GM12801 (cell line): Measurements from ENCODE around the gene CCBE1.

ENCODE experiments used
- TF ChIP-seq, protein P1 (sequence below): IDR thresholded peaks from one replicate; pipeline ENCODE4 v1.5.1; 2011; ENCODE audit warnings: control low read depth; ENCODE audit not compliant: insufficient read length; ENCODE audit errors: extremely low read depth

CCBE1 gene

DNA sequence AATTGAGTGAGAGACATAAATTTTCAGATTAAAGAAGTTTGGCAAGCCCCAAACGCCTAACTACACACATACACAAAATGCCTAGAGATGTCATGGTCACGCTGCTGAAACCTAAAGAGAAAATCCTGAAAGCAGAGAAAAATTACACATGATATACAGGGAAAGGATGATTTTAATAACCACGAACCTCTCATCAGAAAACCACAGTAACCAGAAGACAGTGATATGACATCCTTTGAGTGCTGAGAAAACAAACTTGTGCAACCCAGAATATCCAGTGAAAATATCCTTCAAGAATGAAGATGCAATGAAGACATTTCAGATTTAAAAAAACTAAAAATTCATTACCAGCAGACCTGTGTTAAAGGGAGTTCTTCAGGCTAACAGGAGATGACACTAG is 215.8 kb downstream of the CCBE1 start:
- TF ChIP-seq, protein P1, sequence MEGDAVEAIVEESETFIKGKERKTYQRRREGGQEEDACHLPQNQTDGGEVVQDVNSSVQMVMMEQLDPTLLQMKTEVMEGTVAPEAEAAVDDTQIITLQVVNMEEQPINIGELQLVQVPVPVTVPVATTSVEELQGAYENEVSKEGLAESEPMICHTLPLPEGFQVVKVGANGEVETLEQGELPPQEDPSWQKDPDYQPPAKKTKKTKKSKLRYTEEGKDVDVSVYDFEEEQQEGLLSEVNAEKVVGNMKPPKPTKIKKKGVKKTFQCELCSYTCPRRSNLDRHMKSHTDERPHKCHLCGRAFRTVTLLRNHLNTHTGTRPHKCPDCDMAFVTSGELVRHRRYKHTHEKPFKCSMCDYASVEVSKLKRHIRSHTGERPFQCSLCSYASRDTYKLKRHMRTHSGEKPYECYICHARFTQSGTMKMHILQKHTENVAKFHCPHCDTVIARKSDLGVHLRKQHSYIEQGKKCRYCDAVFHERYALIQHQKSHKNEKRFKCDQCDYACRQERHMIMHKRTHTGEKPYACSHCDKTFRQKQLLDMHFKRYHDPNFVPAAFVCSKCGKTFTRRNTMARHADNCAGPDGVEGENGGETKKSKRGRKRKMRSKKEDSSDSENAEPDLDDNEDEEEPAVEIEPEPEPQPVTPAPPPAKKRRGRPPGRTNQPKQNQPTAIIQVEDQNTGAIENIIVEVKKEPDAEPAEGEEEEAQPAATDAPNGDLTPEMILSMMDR, result no peak

DNA sequence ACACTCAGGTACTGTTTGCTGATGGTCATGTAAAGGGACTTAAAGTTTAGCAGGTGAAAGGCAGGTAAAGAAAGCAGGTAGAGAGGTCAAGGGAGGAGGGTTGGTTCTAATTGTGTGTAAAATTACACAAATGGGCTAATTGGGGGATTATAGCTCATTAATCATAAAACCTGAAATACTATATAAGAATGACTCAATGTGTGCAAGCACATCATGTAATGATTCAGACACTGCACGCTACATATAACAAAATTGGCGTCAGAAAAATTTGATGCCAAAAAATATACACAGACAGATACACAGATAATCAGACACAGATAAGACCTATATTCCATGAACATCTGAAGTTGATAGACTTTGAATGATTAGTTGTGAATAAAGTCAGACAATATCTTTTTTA is 217.4 kb downstream of the CCBE1 start:
- TF ChIP-seq, protein P1, result no peak

DNA sequence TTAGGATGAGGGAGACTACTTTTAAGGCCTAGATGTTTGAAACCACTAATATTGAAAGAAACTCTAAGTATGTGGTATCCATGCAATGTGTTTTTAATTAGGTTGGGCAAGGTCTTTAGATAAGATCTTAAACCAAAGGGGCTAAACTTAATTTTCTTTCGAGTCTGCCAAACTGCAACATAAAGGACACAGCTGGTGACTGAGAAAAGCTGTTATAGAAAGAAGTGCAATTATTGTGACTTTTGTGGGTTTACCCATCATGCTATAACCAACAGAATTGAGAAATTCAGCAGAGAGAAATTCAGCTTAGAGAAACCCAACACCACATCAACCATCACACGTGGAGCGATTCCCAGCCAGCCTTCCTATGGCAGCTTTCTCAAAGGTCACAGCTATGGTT is 218.6 kb downstream of the CCBE1 start:
- TF ChIP-seq, protein P1, result no peak

DNA sequence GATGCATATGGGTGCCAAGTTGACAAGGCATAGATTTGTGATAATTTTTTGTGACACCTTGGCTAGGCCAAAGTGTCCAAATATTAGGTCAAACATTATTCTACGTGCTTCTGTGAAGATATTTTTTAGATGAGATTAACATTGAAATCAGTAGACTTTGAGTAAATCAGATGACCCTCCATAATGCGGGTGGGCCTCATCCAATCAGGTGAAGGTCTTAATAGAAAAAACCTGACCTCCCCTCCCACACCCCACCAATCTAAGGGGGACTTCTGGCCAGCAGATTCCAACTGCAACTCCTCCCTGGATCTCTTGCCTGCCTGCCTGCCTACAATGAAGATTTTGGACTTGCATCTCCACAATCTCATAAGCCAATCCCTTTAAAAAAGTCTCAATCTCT is 219.4 kb downstream of the CCBE1 start:
- TF ChIP-seq, protein P1, result no peak

- TF ChIP-seq, protein P1, result no peak
Observed at GRCh38 chr18:59470561-59471121, 226.6 kb downstream of the CCBE1 start.

DNA sequence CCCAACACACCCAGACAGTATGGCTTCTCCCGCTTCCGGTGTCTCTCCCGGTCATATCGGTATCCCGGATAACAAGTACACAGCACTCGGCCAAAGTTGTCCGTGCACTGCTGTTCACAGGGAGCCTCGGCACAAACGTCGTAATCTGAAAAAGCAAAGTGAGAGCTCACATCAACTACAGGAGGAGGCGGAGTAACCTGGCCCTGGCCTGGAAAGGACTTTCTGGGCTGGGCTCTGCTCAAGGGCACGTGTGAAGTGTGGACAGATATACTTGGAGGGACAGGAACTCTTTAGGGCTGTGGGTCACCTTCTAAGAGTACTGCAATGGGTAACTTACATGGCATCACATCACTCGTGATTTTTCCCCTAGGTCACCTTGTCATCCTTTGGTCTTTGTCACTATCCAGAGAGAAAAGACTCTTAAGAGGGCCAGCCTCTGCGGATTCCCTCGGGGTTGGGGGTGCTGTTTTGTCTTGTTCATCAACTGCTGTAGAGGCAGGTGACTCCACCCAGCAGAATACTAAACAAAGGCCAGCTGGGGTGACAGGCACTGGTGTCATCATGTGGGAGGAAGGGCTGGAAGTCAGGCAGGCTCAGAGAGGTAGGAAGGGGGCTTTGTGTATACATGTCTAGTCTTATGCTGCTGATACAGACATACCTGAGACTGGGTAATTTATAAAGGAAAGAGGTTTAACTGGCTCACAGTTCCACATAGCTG is 227.6 kb downstream of the CCBE1 start:
- TF ChIP-seq, protein P1, result no peak

- TF ChIP-seq, protein P1, result no peak
Observed at GRCh38 chr18:59468821-59469220, 228.4 kb downstream of the CCBE1 start.
